Stimulated activated CD8-positive, alpha-beta memory T cell treated with anti-CD3 and anti-CD28 coated beads, Interleukin-15, amount 100 ng/mL, for 48 hours (primary cell): ENCODE data around the gene REC114.
"Not testable (repeated sequence)": the region's sequence is repeated elsewhere in the genome, so short reads cannot be mapped to it uniquely, and the experiment has no call there.

Experiments used
- DNase-seq, 2 donors: peaks; one replicate each; pipeline ENCODE4 v3.0.0-alpha.2; 2020; ENCODE audit warnings: low read depth in 2 of 2

Gene REC114, protein sequence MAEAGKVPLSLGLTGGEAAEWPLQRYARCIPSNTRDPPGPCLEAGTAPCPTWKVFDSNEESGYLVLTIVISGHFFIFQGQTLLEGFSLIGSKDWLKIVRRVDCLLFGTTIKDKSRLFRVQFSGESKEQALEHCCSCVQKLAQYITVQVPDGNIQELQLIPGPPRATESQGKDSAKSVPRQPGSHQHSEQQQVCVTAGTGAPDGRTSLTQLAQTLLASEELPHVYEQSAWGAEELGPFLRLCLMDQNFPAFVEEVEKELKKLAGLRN

DNA sequence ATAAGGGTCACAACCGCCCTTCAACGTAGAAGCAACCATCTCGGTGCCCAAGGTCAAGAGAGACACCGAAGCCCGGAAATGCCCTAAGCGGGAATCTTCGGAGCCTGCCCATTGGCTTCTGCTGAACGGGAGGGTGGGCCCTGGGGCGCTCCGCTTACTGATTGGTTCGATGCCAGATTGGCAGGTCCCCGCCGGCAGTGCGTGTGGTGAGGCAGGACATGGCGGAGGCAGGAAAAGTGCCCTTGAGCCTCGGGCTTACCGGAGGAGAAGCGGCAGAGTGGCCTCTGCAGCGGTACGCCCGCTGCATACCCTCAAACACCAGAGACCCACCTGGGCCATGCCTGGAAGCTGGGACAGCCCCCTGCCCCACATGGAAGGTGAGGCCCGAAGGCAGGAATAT, at the start of gene REC114:
Gene REC114 (plus strand): TSS at position 197 of the 400 bp plus-strand sequence. CDS start 22 bp downstream, at position 219.
- no peak for DNase-seq

- no peak for DNase-seq
Observed at GRCh38 chr15:73393336-73393735, 49.6 kb upstream of the REC114 start.

GRCh38 chr15:73394782-73395181, 48.2 kb upstream of the REC114 start:
- DNase-seq, result no peak

DNA sequence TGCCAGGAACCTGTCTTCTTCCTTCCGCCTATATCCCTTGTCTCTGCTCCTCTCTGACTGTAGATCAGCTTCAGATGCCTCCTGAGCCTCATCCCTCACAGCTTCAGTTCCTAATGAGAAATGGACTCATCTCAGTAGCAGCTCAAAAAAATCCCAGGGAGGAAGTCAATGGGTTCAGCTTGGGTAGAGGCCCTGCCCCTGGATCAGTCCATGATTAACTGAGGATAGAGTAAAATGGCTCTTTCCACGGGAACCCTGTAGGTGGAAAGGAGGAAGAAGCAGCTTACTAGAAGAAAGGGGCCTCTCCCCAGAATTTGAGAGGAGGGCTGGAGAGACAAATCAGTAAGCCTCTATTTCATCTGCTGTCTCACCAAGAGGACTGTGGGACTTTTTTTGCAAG, 47.3 kb upstream of the REC114 start:
- no peak for DNase-seq

DNA sequence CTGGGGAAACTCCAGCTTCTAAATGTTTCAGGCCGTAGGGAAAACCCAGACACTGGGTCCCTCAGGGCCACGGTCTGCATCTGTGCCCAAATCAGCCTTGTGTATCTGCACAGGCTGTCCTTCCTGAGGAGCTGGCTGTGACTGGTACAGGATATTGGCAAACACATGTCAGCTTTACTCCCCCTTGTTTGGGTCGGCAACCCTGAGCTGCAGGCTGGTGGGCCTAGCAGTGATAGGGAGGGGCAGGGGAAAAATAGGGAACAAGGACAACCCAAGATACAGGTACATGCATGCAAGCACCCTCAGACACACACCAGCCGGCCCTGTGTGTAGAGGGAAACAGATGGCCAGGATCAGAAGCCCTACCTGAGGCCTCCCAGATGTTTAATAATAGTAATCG, 45.5 kb upstream of the REC114 start:
- DNase-seq, result no peak

- no peak for DNase-seq
Observed at GRCh38 chr15:73398861-73399260, 44.1 kb upstream of the REC114 start.

- DNase-seq, result not testable (repeated sequence)
Observed at GRCh38 chr15:73400222-73400621, 42.7 kb upstream of the REC114 start.

DNA sequence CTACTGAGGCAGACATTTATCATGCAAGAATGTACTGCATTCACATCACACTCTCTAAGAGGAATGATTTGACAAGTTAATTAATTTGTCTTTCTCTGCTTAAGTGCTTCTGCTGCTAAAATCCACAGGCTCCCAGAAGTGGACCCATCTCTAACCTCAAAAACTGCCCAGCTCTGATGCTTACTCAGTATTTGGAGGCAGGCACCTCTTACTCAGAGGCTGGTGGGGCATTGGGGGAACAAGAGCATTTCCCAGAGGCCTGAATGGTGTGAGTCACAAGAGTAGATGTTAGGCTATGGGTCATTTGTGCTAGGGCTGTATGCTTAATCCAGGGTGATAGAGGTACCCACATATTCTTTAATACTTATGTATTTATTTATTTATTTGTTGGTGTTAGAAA, 39.8 kb upstream of the REC114 start:
- DNase-seq, result no peak

- no peak for DNase-seq
Observed at GRCh38 chr15:73414876-73415275, 28.1 kb upstream of the REC114 start.

- no peak for DNase-seq
Observed at GRCh38 chr15:73424506-73424905, 18.5 kb upstream of the REC114 start.

GRCh38 chr15:73425510-73425909, 17.5 kb upstream of the REC114 start:
- no peak for DNase-seq

- DNase-seq, result no peak
Observed at GRCh38 chr15:73426323-73426994, 16.5 kb upstream of the REC114 start.

DNA sequence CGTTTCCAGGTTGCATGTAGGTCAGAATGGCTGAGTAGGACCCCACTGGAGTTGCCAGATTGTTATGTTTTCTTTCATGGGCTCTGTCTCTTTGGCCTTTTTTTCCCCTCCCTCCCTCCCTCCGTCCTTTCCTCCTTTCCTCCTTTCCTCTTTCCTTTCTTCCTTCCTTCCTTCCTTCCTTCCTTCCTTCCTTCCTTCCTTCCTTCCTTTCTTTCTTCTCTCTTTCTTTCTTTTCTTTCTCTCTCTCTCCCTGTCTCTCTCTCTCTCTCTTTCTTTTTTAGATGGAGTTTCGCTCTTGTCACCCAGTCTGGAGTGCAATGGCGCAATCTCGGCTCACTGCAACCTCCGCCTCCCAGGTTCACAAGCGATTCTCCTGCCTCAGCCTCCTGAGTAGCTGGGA, 11.6 kb upstream of the REC114 start:
- not testable (repeated sequence) for DNase-seq

DNA sequence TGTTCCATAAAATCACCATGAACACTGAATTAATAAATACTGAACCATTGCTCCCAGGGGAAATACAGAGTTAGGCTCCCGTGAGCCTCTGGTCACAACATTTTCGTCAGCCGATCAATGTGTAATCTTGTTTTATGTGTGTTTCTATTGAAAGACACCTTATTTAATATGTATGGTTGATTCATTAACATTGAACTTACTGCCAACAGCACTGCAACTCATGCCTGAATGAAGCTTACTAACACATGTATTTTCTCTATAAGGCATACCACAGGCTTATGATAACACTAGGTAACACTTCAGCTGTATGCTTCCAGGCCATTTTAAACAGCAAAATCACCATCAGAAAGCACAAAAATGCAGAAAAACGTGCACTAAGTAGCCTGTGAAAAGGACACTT, 9.1 kb upstream of the REC114 start:
- no peak for DNase-seq

- DNase-seq, result no peak
Observed at GRCh38 chr15:73436613-73437012, 6.4 kb upstream of the REC114 start.

DNA sequence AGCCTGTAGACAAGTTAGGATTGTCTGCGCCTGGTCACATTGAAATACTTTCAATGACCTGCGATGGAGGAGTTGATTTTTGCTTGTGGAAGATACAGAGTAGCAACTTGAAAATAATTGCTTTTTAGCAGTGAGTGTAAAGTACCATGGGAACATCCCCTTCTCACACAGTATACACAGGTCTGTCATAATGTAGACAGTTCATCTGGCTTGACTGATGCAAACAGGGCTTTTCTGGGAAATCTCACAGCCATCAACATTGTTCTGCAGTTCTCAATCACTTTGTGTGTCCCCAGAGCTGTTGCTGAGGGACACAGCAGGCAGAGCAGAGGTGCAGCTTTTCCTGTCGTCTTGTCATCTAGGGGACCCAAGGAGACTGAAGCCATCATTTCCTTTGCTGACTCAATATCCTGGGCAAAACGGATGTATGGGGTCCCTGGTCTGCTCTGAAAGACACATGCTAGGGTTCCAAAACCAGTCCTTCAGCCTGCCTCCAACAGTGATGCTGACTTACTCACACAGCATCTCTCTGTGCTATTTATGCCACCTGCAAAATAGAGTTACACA, 5.3 kb upstream of the REC114 start:
- no peak for DNase-seq

GRCh38 chr15:73438651-73439050, 4.3 kb upstream of the REC114 start:
- no peak for DNase-seq

DNA sequence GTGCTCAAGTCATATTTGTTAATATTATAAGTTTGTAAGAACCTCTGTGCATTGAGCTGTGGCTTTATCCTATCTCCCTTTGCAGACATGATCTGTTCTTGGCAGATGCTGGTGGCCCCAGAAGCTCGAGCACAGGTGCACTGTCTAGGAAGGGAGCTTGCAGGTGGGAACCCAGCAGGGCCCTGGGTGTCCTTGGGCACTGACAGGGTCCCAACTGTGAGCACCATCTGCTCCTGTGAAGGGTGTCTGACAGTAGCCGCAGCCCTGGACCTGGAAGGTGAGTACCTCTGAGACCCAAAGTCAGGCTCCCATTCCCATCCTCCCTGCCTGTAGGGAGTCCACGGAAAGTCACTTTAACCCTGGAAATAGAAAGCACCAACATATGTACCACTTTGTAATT, 2.4 kb upstream of the REC114 start:
- no peak for DNase-seq

- DNase-seq, result no peak
Observed at GRCh38 chr15:73442421-73442820, 543 bp upstream of the REC114 start.

GRCh38 chr15:73447471-73447870, 4.5 kb downstream of the REC114 start:
- DNase-seq, result not testable (repeated sequence)

DNA sequence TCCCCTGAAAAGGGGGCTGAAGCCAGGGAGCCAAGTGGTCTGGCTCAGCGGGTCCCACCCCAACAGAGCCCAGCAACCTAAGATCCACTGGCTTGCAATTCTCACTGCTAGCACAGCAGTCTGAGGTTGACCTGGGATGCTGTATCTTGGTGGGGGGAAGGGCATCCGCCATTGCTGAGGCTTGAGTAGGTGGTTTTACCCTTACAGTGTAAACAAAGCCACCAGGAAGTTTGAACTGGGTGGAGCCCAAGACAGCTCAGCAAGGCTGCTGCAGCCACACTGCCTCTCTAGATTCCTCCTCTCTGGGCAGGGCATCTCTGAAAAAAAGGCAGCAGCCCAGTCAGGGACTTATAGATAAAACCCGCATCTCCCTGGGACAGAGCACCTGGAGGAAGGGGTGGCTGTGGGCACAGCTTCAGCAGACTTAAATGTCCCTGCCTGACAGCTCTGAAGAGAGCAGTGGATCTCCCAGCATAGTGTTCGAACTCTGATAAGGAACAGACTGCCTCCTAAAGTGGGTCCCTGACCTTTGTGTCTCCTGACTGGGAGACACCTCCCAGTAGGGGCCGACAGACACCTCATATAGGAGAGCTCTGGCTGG, 5.3 kb downstream of the REC114 start:
- DNase-seq, result not testable (repeated sequence)

DNA sequence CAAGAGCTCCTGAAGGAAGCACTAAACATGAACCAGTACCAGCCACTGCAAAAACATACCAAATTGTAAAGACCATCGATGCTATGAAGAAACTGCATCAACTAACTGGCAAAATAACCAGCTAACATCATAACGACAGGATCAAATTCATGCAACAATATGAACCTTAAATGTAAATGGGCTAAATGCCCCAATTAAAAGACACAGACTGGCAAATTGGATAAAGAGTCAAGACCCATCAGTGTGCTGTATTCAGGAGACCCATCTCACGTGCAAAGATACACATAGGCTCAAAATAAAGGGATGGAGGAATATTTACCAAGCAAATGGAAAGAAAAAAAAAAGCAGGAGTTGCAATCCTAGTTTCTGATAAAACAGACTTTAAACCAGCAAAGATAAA, 7.0 kb downstream of the REC114 start:
- not testable (repeated sequence) for DNase-seq

- DNase-seq, result no peak
Observed at GRCh38 chr15:73454096-73454495, 11.1 kb downstream of the REC114 start.
